GM13976 (cell line): ENCODE measurements around the gene SUDS3.

Experiments
- DNase-seq: peaks from one replicate; pipeline ENCODE4 v3.0.0; 2012; ENCODE audit warnings: low spot score
- in situ Hi-C: fragments of 300-500 bp; cut with MboI; formaldehyde crosslinking; loops from one replicate; pipeline ENCODE4 v1.12.0; 2022; ENCODE audit warnings: low sequenced_read_pairs, mixed read lengths, inconsistent platforms; ENCODE audit not compliant: unreplicated experiment
- TF ChIP-seq, protein P1 (sequence below): IDR thresholded peaks from 2 replicates; pipeline ENCODE4 v1.5.1; 2012; ENCODE audit warnings: borderline replicate concordance, mild to moderate bottlenecking; ENCODE audit not compliant: insufficient read depth; ENCODE audit errors: extremely low read depth, missing control alignments, control extremely low read depth

SUDS3 gene

DNA sequence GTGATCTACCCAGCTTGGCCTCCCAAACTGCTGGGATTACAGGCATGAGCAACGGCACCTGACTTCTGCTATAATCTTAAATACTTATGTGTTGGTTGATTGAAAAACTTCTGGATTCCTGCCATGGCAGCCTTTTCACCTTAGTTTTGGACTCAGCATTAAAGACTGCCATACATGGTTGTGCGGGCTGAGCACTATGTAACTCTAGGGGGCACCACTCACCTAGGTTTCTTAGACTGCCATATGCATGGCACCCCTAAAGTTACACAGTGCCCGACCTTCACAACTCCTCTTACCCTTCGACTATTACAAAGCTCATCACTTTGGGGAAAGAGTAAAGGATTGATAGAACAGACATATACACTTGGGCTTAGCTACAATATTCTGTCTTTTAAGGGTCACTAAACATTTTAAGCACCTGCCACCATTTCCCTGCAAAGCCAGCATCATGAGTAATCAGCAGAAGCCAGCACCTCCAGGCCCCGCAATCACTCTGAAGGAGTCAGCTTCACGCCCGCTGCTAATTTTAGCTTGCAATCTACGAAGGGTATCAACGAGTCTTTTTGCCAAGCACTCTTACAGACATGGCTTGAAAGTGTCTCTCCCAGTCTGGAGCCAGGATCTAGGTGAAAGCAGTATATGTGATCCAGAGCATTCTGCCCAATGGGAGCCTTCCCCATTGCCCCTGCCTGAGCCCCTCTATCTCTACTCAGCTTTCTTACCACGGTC lies 59.8 kb downstream of the SUDS3 start:
- TF ChIP-seq, protein P1, sequence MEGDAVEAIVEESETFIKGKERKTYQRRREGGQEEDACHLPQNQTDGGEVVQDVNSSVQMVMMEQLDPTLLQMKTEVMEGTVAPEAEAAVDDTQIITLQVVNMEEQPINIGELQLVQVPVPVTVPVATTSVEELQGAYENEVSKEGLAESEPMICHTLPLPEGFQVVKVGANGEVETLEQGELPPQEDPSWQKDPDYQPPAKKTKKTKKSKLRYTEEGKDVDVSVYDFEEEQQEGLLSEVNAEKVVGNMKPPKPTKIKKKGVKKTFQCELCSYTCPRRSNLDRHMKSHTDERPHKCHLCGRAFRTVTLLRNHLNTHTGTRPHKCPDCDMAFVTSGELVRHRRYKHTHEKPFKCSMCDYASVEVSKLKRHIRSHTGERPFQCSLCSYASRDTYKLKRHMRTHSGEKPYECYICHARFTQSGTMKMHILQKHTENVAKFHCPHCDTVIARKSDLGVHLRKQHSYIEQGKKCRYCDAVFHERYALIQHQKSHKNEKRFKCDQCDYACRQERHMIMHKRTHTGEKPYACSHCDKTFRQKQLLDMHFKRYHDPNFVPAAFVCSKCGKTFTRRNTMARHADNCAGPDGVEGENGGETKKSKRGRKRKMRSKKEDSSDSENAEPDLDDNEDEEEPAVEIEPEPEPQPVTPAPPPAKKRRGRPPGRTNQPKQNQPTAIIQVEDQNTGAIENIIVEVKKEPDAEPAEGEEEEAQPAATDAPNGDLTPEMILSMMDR = no peak
- peak; percentile 27 for DNase-seq
- in situ Hi-C loops = no loop called here

DNA sequence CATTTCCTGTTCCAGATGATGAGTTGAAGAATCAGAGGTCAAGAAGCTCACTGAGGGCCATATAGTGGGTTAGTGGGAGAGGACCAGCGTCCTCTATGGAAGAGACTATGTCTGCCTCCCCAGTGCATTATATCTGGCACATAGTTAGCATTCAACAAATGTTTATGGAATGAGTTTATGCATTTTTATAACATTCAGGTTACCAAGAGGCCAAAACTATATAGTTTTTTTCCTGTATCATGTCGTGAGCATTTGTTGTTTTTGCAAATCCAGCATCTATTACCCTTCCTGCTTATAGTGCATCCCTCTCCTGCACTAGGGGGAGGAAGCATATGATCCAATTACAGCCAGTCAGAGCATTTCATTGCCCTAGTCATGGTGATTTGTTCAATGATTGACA lies 60.6 kb downstream of the SUDS3 start:
- no peak for DNase-seq
- in situ Hi-C loops = no loop called here
- TF ChIP-seq, protein P1 = no peak

DNA sequence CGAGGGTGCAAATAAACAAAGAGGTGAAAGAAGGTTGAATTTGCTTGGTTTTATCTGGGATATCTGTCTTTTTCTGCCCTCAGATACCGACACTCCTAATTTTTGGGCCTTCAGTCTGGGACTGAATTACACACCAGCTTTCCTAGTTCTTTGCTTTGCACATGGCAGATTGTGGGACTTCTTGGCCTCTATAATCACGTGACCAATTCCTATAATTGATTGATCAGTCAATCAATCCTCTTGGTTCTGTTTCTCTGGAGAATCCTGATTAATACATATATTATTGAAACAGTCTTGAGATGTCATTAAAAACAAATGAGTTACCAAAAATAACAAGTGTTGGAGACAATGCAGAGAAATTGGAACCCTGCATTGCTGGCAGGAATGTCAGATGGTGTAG lies 62.7 kb downstream of the SUDS3 start:
- TF ChIP-seq, protein P1 = no peak
- no peak for DNase-seq
- in situ Hi-C loops = no loop called here

DNA sequence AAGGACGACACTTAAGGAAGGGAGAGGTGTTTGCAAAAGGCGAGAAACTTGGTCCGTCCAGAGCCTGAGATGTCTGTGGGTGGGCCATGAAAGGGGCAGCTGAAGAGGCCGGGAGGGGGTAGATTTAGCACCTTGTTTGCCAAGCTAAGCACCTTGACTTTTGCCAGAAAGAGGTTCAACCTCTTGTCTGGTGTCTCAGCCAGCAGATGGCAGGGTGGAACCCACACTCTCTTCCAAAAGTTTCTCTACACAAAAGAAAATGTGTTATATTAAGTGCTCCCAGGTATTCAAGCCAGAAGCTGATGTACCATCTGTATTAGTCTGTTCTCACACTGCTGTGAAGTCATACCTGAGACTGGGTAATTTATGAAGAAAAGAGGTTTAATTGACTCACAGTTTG lies 69.9 kb downstream of the SUDS3 start:
- TF ChIP-seq, protein P1 = no peak
- in situ Hi-C loops = no loop called here
- DNase-seq = no peak

DNA sequence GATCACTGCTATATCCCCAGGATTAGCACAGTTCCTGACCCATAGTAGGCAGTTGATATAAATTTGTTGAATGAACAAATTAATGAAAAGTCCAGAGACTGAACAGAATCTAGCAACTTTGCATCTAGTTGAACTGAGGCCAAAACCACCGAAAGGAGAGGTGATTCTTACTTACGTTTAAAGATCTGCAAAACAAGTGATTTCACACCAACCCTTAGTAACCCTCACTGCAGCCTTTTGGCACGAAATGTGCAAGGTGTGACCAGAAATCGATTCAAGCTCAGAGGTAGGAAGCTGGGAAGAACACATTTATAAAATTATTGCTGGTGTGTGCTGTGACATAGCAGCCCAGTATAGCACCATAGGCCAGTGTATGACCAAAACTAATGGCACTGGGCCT lies 70.8 kb downstream of the SUDS3 start:
- no peak for DNase-seq
- in situ Hi-C loops = no loop called here
- TF ChIP-seq, protein P1 = no peak

DNA sequence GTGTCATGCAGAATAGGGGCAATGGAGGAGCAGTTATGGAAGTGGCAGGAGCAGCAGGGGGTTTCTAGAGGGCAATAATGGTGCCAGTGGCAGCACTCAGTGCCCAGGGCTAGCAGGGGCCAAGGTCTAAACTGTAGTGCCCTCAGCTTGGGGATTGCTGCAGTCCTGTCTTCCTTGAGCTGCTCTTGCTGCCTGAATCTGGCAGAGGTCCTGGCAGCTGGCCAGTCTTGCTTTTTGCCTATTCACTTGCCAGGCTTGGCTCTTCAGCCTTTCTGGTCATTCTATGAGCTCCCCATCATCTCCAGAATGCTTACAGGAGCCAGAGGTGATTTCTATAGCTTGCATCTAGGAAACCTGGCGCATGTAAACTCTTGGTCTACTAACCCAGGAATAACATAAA lies 72.0 kb downstream of the SUDS3 start:
- in situ Hi-C loops = no loop called here
- TF ChIP-seq, protein P1 = no peak
- no peak for DNase-seq
